Right lung (tissue), 5 donors: ENCODE data around the gene AP1G2. TPM values are rescaled to one million over a fixed set of nuclear protein-coding genes. Genes with fewer than 3 reads are reported as not detected.
"Not testable (repeated sequence)": the region's sequence is repeated elsewhere in the genome, so short reads cannot be mapped to it uniquely, and the experiment has no call there.

Source experiments
- DNase-seq, 2 donors: peaks; one replicate each; pipeline ENCODE4 v3.0.0-alpha.2; 2013
- polyA plus RNA-seq, 5 donors: library from polyadenylated mRNA; unstranded; fragments of 120-200 nt; gene quantifications; one replicate each; pipeline versions ENCODE4 v1.2.1 to v1.2.3, GENCODE V29; 2013; ENCODE audit warnings: inconsistent platforms in 1 of 5, low replicate concordance in 1 of 5; ENCODE audit not compliant: insufficient read length in 5 of 5, insufficient read depth in 1 of 5

Gene AP1G2
- polyA plus RNA-seq, 5 donors, result 62.8 to 94.1 (median 78.2) TPM

GRCh38 chr14:23540141-23540469 is 27.5 kb downstream of the AP1G2 start:
- DNase-seq, result no peak

- peak in 1 of 2 donors; percentile 32 for DNase-seq
These were observed 28.1 kb downstream of the AP1G2 start for GRCh38 chr14:23539248-23540140.

GRCh38 chr14:23538785-23539184 is 28.8 kb downstream of the AP1G2 start:
- DNase-seq, result no peak

- DNase-seq, result no peak
These were observed 29.4 kb downstream of the AP1G2 start for GRCh38 chr14:23538050-23538718.

GRCh38 chr14:23537351-23538049 is 30.1 kb downstream of the AP1G2 start:
- DNase-seq, result no peak

GRCh38 chr14:23536906-23537305 is 30.7 kb downstream of the AP1G2 start:
- not testable (repeated sequence) for DNase-seq

- no peak for DNase-seq
These were observed 31.1 kb downstream of the AP1G2 start for GRCh38 chr14:23536494-23536893.

- no peak for DNase-seq
These were observed 31.6 kb downstream of the AP1G2 start for GRCh38 chr14:23535943-23536342.

- DNase-seq, result no peak
These were observed 33.7 kb downstream of the AP1G2 start for GRCh38 chr14:23533652-23534435.

GRCh38 chr14:23532658-23533057 is 34.9 kb downstream of the AP1G2 start:
- no peak for DNase-seq

GRCh38 chr14:23531391-23531790 is 36.2 kb downstream of the AP1G2 start:
- no peak for DNase-seq

- DNase-seq, result peak in 1 of 2 donors; percentile 46
These were observed 37.1 kb downstream of the AP1G2 start for GRCh38 chr14:23530375-23531055.

GRCh38 chr14:23529016-23529415 is 38.6 kb downstream of the AP1G2 start:
- no peak for DNase-seq

GRCh38 chr14:23528555-23528954 is 39.0 kb downstream of the AP1G2 start:
- no peak for DNase-seq

GRCh38 chr14:23525611-23526010 is 42.0 kb downstream of the AP1G2 start:
- no peak for DNase-seq

- DNase-seq, result no peak
These were observed 42.6 kb downstream of the AP1G2 start for GRCh38 chr14:23524954-23525353.

GRCh38 chr14:23523229-23524016 is 44.2 kb downstream of the AP1G2 start:
- DNase-seq, result no peak

- no peak for DNase-seq
These were observed 44.9 kb downstream of the AP1G2 start for GRCh38 chr14:23522643-23523198.

GRCh38 chr14:23521785-23522640 is 45.6 kb downstream of the AP1G2 start:
- DNase-seq, result no peak
